RWPE2 (cell line): ENCODE data around the gene MAOB.

Experiments
- ATAC-seq: fragments of 200-7000 bp; cut with Tn5 transposase; 3 replicates; pipeline ENCODE4 v1.9.1; 2021; ENCODE audit warnings: low read depth
- DNase-seq: peaks from one replicate; pipeline ENCODE4 v3.0.0-alpha.2; 2020; ENCODE audit warnings: low spot score
- H3K27ac ChIP-seq: fragments of 450-650 bp; 2 replicates; pipeline ENCODE4 v1.5.1; 2017; ENCODE audit warnings: mild to moderate bottlenecking; ENCODE audit not compliant: poor library complexity, severe bottlenecking
- H3K27me3 ChIP-seq: fragments of 250-450 bp; sonication (Bioruptor Pico); 2 replicates; pipeline ENCODE4 v1.5.1; 2021; ENCODE audit warnings: mild to moderate bottlenecking, moderate library complexity; ENCODE audit not compliant: insufficient read depth, poor library complexity, severe bottlenecking
- H3K36me3 ChIP-seq: fragments of 250-450 bp; sonication (Bioruptor Pico); 2 replicates; pipeline ENCODE4 v1.5.1; 2020; ENCODE audit warnings: low read depth, mild to moderate bottlenecking, moderate library complexity
- H3K4me1 ChIP-seq: fragments of 250-450 bp; sonication (Bioruptor Pico); 2 replicates; pipeline ENCODE4 v1.5.1; 2021; ENCODE audit warnings: mild to moderate bottlenecking, moderate library complexity; ENCODE audit not compliant: insufficient read depth, poor library complexity, severe bottlenecking
- H3K4me3 ChIP-seq: fragments of 250-450 bp; sonication (Bioruptor Pico); 2 replicates; pipeline ENCODE4 v1.5.1; 2021; ENCODE audit warnings: mild to moderate bottlenecking, moderate library complexity; ENCODE audit not compliant: severe bottlenecking
- H3K9me3 ChIP-seq: fragments of 250-450 bp; sonication (Bioruptor Pico); 2 replicates; pipeline ENCODE4 v1.5.1; 2021; ENCODE audit warnings: mild to moderate bottlenecking, moderate library complexity; ENCODE audit not compliant: severe bottlenecking
- CTCF ChIP-seq: fragments of 450-650 bp; IDR thresholded peaks from one replicate; pipeline ENCODE4 v1.5.1; 2017; ENCODE audit warnings: mild to moderate bottlenecking, moderate library complexity; ENCODE audit not compliant: poor library complexity, severe bottlenecking

MAOB gene

DNA sequence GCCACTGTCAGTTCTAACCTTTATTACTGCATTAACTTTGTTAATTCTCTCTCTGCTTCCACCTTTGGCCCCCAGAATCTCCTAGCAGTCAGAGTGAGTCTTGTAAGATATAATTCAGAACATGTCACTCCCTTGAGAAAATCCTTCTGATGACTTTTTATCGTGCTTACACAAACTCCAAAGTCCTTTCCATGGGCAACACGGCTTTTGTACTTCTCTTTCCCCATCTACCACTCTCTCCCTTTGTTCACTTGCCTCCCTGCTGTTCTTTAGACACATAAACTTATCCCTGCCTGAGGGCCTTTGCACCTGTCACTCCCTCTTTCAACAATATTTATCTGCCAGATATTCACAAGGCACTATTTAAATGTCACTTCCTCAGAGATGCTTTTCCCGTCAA is 64.8 kb downstream of the MAOB start:
- Histone ChIP-seq H3K27me3 (no peaks in the 10 kb centered on the region), H3K4me3 (no peak overlapping the region), H3K4me1 (no peaks in the 10 kb centered on the region), H3K36me3 (no peaks in the 10 kb centered on the region), H3K27ac (no peak overlapping the region), H3K9me3 (no peaks in the 10 kb centered on the region)
- DNase-seq = no peak
- ATAC-seq = no peak
- TF ChIP-seq CTCF = no peak

- no peak overlapping the region for H3K4me3 ChIP-seq
- no peak overlapping the region for H3K27ac ChIP-seq
- H3K36me3 ChIP-seq = no peaks in the 10 kb centered on the region
- no peak for DNase-seq
- H3K27me3 ChIP-seq = no peaks in the 10 kb centered on the region
- no peaks in the 10 kb centered on the region for H3K4me1 ChIP-seq
- no peak for ATAC-seq
- no peak for TF ChIP-seq CTCF
- H3K9me3 ChIP-seq = no peaks in the 10 kb centered on the region
Observed at GRCh38 chrX:43815209-43815608, 67.0 kb downstream of the MAOB start.

GRCh38 chrX:43813898-43814297 is 68.4 kb downstream of the MAOB start:
- DNase-seq = no peak
- ATAC-seq = no peak

GRCh38 chrX:43813319-43813718 is 68.9 kb downstream of the MAOB start:
- TF ChIP-seq CTCF = no peak
- Histone ChIP-seq H3K4me3 (no peak overlapping the region), H3K4me1 (no peaks in the 10 kb centered on the region), H3K27me3 (no peaks in the 10 kb centered on the region), H3K9me3 (no peaks in the 10 kb centered on the region), H3K27ac (no peak overlapping the region), H3K36me3 (no peaks in the 10 kb centered on the region)
- DNase-seq (no peak), ATAC-seq (no peak)

More at GRCh38 chrX:43813898-43814297, 68.4 kb downstream of the MAOB start:
- Histone ChIP-seq H3K4me1 (no peaks in the 10 kb centered on the region), H3K9me3 (no peaks in the 10 kb centered on the region), H3K36me3 (no peaks in the 10 kb centered on the region), H3K27me3 (no peaks in the 10 kb centered on the region), H3K4me3 (no peak overlapping the region), H3K27ac (no peak overlapping the region)
- TF ChIP-seq CTCF = no peak

- H3K36me3 ChIP-seq = no peaks in the 10 kb centered on the region
- H3K9me3 ChIP-seq = no peaks in the 10 kb centered on the region
- ATAC-seq = no peak
- H3K4me3 ChIP-seq = no peak overlapping the region
- no peak overlapping the region for H3K27ac ChIP-seq
- no peaks in the 10 kb centered on the region for H3K4me1 ChIP-seq
- H3K27me3 ChIP-seq = no peaks in the 10 kb centered on the region
- TF ChIP-seq CTCF = no peak
- no peak for DNase-seq
Observed at GRCh38 chrX:43809463-43809862, 72.8 kb downstream of the MAOB start.
